HL-60 (cell line): ENCODE results near the gene SFT2D3.

Experiments used
- CTCF ChIP-seq: IDR thresholded peaks from one replicate; pipeline ENCODE4 v1.5.1; 2011; ENCODE audit warnings: low read length, control low read depth, inconsistent platforms; ENCODE audit not compliant: insufficient read depth
- REST ChIP-seq: IDR thresholded peaks from 2 replicates; pipeline ENCODE4 v1.6.1; 2012; ENCODE audit warnings: low read depth; ENCODE audit not compliant: insufficient replicate concordance

- TF ChIP-seq CTCF (no peak), REST (no peak)
These were observed 28.7 kb upstream of the SFT2D3 start for GRCh38 chr2:127672341-127673224.
